Measurements from ENCODE around the gene PKM. TPM values are rescaled to one million over a fixed set of nuclear protein-coding genes. Genes with fewer than 3 reads are reported as not detected.

PKM gene
- total and polyA plus RNA-seq, 9 of the 15 experiments (the other 6 are each of a cell fraction or from before 2014, with no cell fraction given), result 140 to 825 (median 383) TPM

- peak; percentile 56 for ATAC-seq
- Histone ChIP-seq H3K9me3 (replicated peaks; ENCODE audit: control insufficient read depth, insufficient read depth, low read depth, low read length) (no peaks in the 10 kb centered on the region), H4K20me1 (replicated peaks; ENCODE audit: control insufficient read depth, insufficient read depth, low read length) (peaks cover 10% of the 10 kb centered on the region; the same call in 1 of the 2 replicates), H3K4me2 (ENCODE audit: insufficient read depth, low read length) (peak overlapping the region; percentile 25; the same call in 1 of the 2 replicates), H3K36me3 (ENCODE audit: control insufficient read depth, insufficient read depth, low read length) (peaks cover 22% of the 10 kb centered on the region; the same call in 2 of the 3 replicates), H3K79me2 (ENCODE audit: control insufficient read depth, insufficient read depth, low read length) (no peaks in the 10 kb centered on the region), H3K9me1 (ENCODE audit: control insufficient read depth, insufficient read depth, low read length) (no peaks in the 10 kb centered on the region), H3K4me3 (no peak overlapping the region), H2AFZ (ENCODE audit: low read depth, low read length) (peak overlapping the region; percentile 90), H3K27me3 (ENCODE audit: control insufficient read depth in 2 of 2, insufficient read depth in 2 of 2, low read length in 2 of 2) (peaks cover 2 to 13% of the 10 kb centered on the region in 2 experiments; a peak in 2 of 5 replicates), H3K9ac (ENCODE audit: insufficient read depth in 1 of 2, low read depth in 2 of 2, low read length in 2 of 2) (peak overlapping the region in 1 of 2 experiments; percentile 84; a peak in 2 of 4 replicates), H3K4me1 (replicated peaks in 1 of 2; ENCODE audit: control insufficient read depth in 2 of 2, insufficient read depth in 2 of 2, low read length in 2 of 2) (peaks cover 5 to 10% of the 10 kb centered on the region in 2 experiments; a peak in 4 of 5 replicates), H3K27ac (ENCODE audit: extremely low read depth, low read depth, low read length) (peak overlapping the region; percentile 56; the same call in 1 of the 3 replicates)
- peak in 2 of 4 experiments; percentile 36 to 45 for DNase-seq (ENCODE audit: extremely low read depth in 1 of 4, low spot score in 3 of 4)
- WGBS (ENCODE audit: insufficient coverage, low coverage, missing lambda C conversion rate), result 15% methylated on average over 6 of the region's 6 CpGs
- CTCF ChIA-PET (ENCODE audit: low intra/inter-chr PET ratio), result no interaction called here
- POLR2A ChIA-PET, result interaction anchor here (0.6 kb wide), 3 partner anchors 17 to 35 kb away, joined by 3 to 4 read pairs (median 3); no protein-coding TSS in a partner anchor
- in situ Hi-C loops (cut with MboI), result no loop called here
- peak; percentile 80 for FAIRE-seq
- intact Hi-C loops (cut with micrococcal nuclease), result no loop called here
- no TSS peak for BruUV-seq (replicated peaks)
- TF ChIP-seq GATAD2A (IDR thresholded peaks at IDR 0.05) (no peak), HMBOX1 (IDR thresholded peaks at IDR 0.05) (0 out of 2 replicates have a peak, but pooled peaks have one; percentile 26), FOXK2 (conservative IDR thresholded peaks at IDR 0.05 in 1 of 2, IDR thresholded peaks at IDR 0.05 in 1 of 2; ENCODE audit: low read depth in 2 of 2) (peak; percentile 50 to 59; a peak in 3 of 4 replicates), ZFX (CRISPR knock-in tag; IDR thresholded peaks at IDR 0.05) (peak; percentile 49), GABPB1 (CRISPR knock-in tag; IDR thresholded peaks at IDR 0.05) (0 out of 2 replicates have a peak, but pooled peaks have one; percentile 30), SPI1 (IDR thresholded peaks at IDR 0.05; ENCODE audit: borderline replicate concordance, low read depth, low read length) (peak; percentile 99), TCF3 (CRISPR knock-in tag; IDR thresholded peaks at IDR 0.05) (no peak), GABPA (tag; conservative IDR thresholded peaks at IDR 0.05; ENCODE audit: low read depth) (0 out of 2 replicates have a peak, but pooled peaks have one; percentile 31), MAX (CRISPR knock-in tag; IDR thresholded peaks at IDR 0.05) (peak; percentile 14; the same call in 1 of the 2 replicates), CTBP1 (IDR thresholded peaks at IDR 0.05; ENCODE audit: borderline replicate concordance) (0 out of 2 replicates have a peak, but pooled peaks have one; percentile 32), TFAP4 (CRISPR knock-in tag; IDR thresholded peaks at IDR 0.05; ENCODE audit: borderline replicate concordance) (peak; percentile 66; the same call in 1 of the 2 replicates), CAMTA2 (CRISPR knock-in tag; conservative IDR thresholded peaks at IDR 0.05) (no peak)
- TF ChIP-seq, protein P1, sequence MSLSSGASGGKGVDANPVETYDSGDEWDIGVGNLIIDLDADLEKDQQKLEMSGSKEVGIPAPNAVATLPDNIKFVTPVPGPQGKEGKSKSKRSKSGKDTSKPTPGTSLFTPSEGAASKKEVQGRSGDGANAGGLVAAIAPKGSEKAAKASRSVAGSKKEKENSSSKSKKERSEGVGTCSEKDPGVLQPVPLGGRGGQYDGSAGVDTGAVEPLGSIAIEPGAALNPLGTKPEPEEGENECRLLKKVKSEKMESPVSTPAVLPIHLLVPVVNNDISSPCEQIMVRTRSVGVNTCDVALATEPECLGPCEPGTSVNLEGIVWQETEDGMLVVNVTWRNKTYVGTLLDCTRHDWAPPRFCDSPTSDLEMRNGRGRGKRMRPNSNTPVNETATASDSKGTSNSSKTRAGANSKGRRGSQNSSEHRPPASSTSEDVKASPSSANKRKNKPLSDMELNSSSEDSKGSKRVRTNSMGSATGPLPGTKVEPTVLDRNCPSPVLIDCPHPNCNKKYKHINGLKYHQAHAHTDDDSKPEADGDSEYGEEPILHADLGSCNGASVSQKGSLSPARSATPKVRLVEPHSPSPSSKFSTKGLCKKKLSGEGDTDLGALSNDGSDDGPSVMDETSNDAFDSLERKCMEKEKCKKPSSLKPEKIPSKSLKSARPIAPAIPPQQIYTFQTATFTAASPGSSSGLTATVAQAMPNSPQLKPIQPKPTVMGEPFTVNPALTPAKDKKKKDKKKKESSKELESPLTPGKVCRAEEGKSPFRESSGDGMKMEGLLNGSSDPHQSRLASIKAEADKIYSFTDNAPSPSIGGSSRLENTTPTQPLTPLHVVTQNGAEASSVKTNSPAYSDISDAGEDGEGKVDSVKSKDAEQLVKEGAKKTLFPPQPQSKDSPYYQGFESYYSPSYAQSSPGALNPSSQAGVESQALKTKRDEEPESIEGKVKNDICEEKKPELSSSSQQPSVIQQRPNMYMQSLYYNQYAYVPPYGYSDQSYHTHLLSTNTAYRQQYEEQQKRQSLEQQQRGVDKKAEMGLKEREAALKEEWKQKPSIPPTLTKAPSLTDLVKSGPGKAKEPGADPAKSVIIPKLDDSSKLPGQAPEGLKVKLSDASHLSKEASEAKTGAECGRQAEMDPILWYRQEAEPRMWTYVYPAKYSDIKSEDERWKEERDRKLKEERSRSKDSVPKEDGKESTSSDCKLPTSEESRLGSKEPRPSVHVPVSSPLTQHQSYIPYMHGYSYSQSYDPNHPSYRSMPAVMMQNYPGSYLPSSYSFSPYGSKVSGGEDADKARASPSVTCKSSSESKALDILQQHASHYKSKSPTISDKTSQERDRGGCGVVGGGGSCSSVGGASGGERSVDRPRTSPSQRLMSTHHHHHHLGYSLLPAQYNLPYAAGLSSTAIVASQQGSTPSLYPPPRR (CRISPR knock-in tag; IDR thresholded peaks at IDR 0.05; ENCODE audit: borderline replicate concordance), result no peak
Measured at GRCh38 chr15:72195101-72195511, 35.9 kb downstream of the PKM start.
